ENCODE measurements around the gene APOBEC3C.
"Not testable (repeated sequence)": the region's sequence is repeated elsewhere in the genome, so short reads cannot be mapped to it uniquely, and the experiment has no call there.

Gene APOBEC3C

DNA sequence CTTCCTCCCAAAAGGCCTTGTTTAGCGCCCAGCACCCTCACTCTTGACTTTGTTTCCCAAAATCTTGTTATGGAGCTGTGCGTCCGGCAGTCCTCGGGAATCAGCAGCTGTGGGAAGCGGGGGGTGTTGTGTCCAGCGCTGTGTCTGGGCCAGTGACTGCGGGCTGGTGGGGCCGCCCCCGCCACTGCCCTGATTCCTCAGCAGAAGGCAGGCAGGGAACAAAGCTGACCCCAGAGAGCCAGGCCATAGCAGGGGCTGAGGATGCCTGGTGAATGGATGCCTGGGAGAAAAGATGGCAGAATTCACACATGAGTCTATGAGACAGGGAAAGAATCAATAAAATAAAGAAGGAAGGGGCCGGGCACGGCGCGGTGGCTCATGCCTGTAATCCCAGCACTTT lies 2.5 kb downstream of the APOBEC3C start:
- H3K36me3 ChIP-seq (ENCODE audit: low read depth): peaks cover 18% of the 10 kb centered on the region; the same call in 1 of the 2 replicates
- no peak for TF ChIP-seq CTCF (IDR thresholded peaks at IDR 0.05; ENCODE audit: poor library complexity, severe bottlenecking)
- DNase-seq (ENCODE audit: low spot score) (no peak), ATAC-seq (ENCODE audit: low read depth) (no peak)
- H3K9me3 ChIP-seq (ENCODE audit: severe bottlenecking): no peaks in the 10 kb centered on the region
- H3K27me3 ChIP-seq (ENCODE audit: insufficient read depth, poor library complexity, severe bottlenecking): no peaks in the 10 kb centered on the region
- no peak overlapping the region for H3K4me3 ChIP-seq (ENCODE audit: severe bottlenecking)
- H3K27ac ChIP-seq (ENCODE audit: poor library complexity, severe bottlenecking): no peak overlapping the region
- H3K4me1 ChIP-seq (ENCODE audit: insufficient read depth, poor library complexity, severe bottlenecking): no peaks in the 10 kb centered on the region

DNA sequence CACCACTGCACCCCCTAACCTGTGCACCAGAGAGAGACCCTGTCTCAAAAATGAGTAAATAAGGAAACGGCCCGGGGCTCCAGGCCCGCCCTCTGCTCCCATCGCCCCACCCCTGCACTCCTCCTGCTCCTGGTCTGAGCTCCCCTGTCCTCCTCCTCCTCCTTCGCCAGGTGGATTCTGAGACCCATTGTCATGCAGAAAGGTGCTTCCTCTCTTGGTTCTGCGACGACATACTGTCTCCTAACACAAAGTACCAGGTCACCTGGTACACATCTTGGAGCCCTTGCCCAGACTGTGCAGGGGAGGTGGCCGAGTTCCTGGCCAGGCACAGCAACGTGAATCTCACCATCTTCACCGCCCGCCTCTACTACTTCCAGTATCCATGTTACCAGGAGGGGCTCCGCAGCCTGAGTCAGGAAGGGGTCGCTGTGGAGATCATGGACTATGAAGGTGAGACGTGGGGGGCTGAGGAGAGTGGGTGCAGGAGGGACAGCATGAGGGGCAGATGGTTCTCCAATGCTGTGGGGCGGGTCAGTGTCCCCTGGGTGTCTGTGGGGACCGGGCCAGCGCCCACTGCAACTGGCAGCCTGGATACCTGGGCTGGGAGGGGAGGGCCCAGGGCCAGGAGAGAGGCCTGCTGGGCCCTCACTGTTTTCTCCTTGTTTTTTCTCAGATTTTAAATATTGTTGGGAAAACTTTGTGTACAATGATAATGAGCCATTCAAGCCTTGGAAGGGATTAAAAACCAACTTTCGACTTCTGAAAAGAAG lies 3.7 kb downstream of the APOBEC3C start:
- TF ChIP-seq CTCF (IDR thresholded peaks at IDR 0.05; ENCODE audit: poor library complexity, severe bottlenecking): no peak
- ATAC-seq (ENCODE audit: low read depth): no peak
- Histone ChIP-seq H3K27ac (ENCODE audit: poor library complexity, severe bottlenecking) (no peak overlapping the region), H3K4me3 (ENCODE audit: severe bottlenecking) (no peak overlapping the region), H3K9me3 (ENCODE audit: severe bottlenecking) (no peaks in the 10 kb centered on the region), H3K27me3 (ENCODE audit: insufficient read depth, poor library complexity, severe bottlenecking) (no peaks in the 10 kb centered on the region), H3K36me3 (ENCODE audit: low read depth) (peaks cover 18% of the 10 kb centered on the region; the same call in 1 of the 2 replicates), H3K4me1 (ENCODE audit: insufficient read depth, poor library complexity, severe bottlenecking) (no peaks in the 10 kb centered on the region)
- no peak for DNase-seq (ENCODE audit: low spot score)

- H3K27ac ChIP-seq (ENCODE audit: poor library complexity, severe bottlenecking); DNase-seq (ENCODE audit: low spot score); H3K27me3 ChIP-seq (ENCODE audit: insufficient read depth, poor library complexity, severe bottlenecking); H3K4me1 ChIP-seq (ENCODE audit: insufficient read depth, poor library complexity, severe bottlenecking); H3K9me3 ChIP-seq (ENCODE audit: severe bottlenecking); H3K4me3 ChIP-seq (ENCODE audit: severe bottlenecking): not testable (repeated sequence)
- 0 out of 3 replicates have a peak, but pooled peaks have one; percentile 29 for ATAC-seq (ENCODE audit: low read depth)
- peaks cover 18% of the 10 kb centered on the region; the same call in 1 of the 2 replicates for H3K36me3 ChIP-seq (ENCODE audit: low read depth)
These were observed 6.1 kb downstream of the APOBEC3C start for GRCh38 chr22:39020021-39020651.

GRCh38 chr22:39021552-39022250 lies 7.6 kb downstream of the APOBEC3C start:
- no peak for TF ChIP-seq CTCF (IDR thresholded peaks at IDR 0.05; ENCODE audit: poor library complexity, severe bottlenecking)
- ATAC-seq (ENCODE audit: low read depth) (no peak), DNase-seq (ENCODE audit: low spot score) (no peak)
- Histone ChIP-seq H3K9me3 (ENCODE audit: severe bottlenecking) (no peaks in the 10 kb centered on the region), H3K4me3 (ENCODE audit: severe bottlenecking) (no peak overlapping the region), H3K27ac (ENCODE audit: poor library complexity, severe bottlenecking) (no peak overlapping the region), H3K4me1 (ENCODE audit: insufficient read depth, poor library complexity, severe bottlenecking) (no peaks in the 10 kb centered on the region), H3K36me3 (ENCODE audit: low read depth) (0 out of 2 replicates have a peak, but pooled peaks cover 8% of the 10 kb centered on the region), H3K27me3 (ENCODE audit: insufficient read depth, poor library complexity, severe bottlenecking) (no peaks in the 10 kb centered on the region)

DNA sequence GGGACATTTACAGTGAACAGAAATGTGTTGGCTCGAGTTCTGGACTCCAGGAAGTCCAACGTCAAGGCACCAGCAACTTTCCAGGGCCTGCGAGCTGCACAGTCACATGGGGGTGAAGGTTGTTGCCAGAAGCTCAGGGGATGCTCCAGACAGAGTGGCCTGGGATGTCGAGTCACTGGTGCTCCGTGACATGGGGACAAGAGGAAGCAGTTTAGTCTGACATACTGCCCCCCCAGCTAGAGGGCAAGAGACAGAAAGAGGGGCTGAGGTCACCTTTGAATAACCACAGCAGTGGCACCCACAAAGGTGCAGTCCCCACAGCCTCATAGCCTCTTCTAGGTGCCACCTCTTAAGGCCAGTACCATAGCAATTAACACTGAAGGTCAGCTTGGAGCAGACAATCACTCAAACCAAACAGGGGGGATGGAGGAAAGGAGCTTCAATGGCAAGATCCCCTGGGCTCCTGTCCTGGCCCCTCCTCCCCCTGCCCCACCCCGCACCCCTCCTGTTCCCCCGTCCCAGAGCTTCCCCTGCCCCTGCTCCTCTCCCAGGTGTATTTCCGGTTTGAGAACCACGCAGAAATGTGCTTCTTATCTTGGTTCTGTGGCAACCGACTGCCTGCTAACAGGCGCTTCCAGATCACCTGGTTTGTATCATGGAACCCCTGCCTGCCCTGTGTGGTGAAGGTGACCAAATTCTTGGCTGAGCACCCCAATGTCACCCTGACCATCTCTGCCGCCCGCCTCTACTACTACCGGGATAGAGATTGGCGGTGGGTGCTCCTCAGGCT lies 10.7 kb downstream of the APOBEC3C start:
- no peaks in the 10 kb centered on the region for H3K36me3 ChIP-seq (ENCODE audit: low read depth)
- H3K4me3 ChIP-seq (ENCODE audit: severe bottlenecking): no peak overlapping the region
- DNase-seq (ENCODE audit: low spot score) (no peak), ATAC-seq (ENCODE audit: low read depth) (no peak)
- H3K27me3 ChIP-seq (ENCODE audit: insufficient read depth, poor library complexity, severe bottlenecking): no peaks in the 10 kb centered on the region
- no peak for TF ChIP-seq CTCF (IDR thresholded peaks at IDR 0.05; ENCODE audit: poor library complexity, severe bottlenecking)
- no peak overlapping the region for H3K27ac ChIP-seq (ENCODE audit: poor library complexity, severe bottlenecking)
- H3K9me3 ChIP-seq (ENCODE audit: severe bottlenecking): no peaks in the 10 kb centered on the region
- no peaks in the 10 kb centered on the region for H3K4me1 ChIP-seq (ENCODE audit: insufficient read depth, poor library complexity, severe bottlenecking)
